HG02870 (cell line): Measurements from ENCODE around the gene RAP1B.

Source experiments
- ATAC-seq: cut with Tn5 transposase; IDR thresholded peaks from one replicate; pipeline ENCODE4 v1.9.1; 2021; ENCODE audit warnings: mild to moderate bottlenecking, moderate library complexity; ENCODE audit not compliant: unreplicated experiment

Gene RAP1B

GRCh38 chr12:68611094-68611805 lies 551 bp downstream of the RAP1B start:
- ATAC-seq: peak; percentile 19

- ATAC-seq: no peak
Observed at GRCh38 chr12:68611806-68612160, 1.1 kb downstream of the RAP1B start.

DNA sequence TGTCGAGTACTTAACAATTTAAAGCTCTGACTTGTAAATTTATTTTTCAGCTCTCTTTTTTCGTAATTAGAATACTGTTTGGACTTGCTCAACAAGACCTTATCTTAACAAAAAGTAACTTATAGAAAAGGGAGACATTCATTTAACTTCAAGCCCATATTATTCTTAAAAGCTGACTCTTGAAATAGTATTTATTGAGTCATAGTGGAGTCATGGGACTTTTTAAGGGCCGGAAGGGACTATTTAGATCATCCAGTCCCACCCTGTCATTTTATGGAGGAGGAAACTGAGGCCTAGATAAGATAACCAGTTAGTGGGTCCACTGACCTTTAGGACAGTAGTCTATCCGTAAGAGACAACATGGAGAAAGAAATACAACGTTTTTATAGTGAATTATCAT lies 1.5 kb downstream of the RAP1B start:
- ATAC-seq: no peak

DNA sequence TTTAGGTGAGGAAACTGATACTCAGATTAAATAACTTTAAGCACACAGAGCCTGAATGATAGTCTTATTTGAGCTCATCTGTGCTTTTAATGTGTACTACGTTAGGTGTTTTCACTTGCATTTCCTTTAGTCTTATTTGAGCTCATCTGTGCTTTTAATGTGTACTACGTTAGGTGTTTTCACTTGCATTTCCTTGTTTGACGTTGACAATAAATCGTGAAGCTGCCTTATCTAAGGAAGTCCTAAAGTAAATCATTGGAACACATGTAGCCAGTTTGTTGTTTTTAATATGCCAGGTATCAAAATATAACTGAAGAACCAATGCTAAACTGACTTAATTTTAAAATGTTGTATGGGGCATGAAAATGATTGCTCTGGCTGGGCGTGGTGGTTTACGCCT lies 2.0 kb downstream of the RAP1B start:
- ATAC-seq: no peak

DNA sequence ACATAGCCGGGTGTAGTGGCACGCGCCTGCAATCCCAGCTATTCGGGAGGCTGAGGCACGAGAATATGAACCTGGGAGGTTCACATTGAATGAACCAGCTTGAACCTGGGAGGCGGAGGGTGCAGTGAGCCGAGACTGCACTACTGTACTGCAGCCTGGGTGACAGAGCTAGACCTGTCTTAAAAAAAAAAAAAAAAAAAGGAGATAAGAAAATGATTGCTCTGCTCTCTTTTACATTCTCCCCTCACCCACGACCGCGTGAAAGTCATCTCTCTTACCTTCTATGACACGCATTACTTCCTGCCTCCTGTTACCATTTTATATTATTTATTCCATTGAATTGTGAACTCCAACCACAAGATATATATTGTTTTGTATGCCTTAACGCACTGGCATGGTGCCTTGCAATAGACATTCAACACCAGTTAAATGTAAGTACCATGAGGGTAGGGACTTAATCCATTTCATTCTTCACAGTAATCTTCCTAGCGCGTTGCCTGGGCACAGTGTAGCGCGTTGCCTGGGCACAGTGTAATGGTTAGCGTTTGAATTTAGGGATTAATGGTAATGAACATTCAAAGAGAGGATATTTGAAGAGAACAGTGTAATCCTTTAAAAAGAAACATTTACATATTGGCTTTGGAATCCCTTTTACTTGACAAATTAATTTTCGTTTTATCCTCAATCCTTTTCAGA lies 2.7 kb downstream of the RAP1B start:
- ATAC-seq: no peak

DNA sequence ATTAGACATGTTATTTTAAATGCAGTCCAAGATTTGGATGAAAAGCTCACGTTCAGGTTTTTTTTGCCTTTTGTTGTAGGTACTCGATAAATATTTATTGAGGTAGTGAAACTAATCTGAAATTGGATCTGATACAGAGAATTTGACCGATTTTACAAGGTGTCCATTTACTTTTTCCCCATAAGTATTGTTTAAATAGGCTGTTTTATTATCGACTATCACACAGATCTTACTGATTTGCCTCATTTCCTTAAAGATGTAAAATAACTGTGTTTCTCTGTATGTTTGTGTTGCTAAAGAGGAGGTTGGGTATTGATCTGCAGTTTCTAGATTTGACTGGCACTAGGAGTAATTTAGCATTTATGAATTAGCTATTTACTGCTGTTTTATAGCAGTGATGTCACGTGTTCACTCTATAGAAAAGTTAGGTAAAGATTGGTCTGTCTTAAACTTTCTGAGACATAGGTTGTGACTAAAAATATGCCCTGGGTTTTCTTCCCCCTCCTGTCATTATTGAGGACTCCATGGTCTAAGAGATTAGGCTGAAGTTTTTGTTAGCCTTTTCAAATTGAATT lies 3.5 kb downstream of the RAP1B start:
- ATAC-seq: no peak

- no peak for ATAC-seq
Observed at GRCh38 chr12:68614769-68615168, 4.1 kb downstream of the RAP1B start.

DNA sequence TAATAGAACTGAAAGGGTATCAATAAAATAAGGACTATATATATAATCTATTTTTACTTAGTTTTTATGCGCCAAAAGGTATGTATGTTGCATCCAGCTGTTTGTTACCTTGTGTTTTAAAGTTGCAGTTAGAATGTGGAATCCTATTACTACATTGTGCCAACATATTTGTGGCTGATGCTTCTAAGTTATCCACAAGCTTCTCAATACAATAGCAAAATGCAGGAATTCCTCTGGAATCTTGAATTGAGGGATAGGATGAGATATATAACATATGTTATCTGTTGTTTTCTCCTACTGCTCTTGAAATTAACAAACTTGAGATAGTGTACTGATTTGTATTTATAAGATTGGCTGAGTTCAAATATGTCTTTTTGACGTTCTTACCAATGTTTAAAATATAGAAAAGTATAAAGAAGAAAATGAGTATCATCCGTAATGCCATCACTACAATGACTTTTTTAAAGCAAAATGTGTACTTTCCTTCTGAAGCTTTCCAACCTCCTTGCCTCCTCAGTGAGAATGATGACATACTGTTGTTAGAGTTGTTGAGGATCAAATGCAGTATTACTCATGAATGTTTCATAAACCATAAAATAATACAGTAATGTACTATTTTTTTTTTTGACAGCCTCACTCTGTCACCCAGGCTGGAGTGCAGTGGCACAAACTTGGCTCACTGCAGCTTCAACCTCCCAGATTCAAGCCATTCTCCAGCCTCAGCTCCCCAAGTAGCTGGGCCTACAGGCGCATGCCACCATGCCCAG lies 6.6 kb downstream of the RAP1B start:
- ATAC-seq: no peak

DNA sequence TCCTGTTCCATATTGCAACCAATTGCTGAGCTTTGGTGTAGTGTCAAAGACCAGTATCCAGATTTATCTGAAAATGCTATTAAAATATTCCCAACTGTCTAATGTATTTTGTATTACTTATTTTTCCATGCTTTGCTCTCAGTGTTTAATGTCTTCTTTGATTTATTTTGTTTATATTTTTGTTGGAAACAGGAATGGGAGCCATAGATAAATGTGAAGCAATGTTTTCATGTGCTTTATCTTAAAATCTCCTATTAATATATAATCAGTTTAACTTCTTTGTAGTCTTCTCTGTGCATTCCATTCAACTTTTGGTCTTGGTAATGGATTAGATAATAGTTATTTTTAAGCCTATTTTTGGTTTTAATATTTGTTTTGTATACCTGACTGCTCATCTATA lies 8.8 kb downstream of the RAP1B start:
- ATAC-seq: no peak

DNA sequence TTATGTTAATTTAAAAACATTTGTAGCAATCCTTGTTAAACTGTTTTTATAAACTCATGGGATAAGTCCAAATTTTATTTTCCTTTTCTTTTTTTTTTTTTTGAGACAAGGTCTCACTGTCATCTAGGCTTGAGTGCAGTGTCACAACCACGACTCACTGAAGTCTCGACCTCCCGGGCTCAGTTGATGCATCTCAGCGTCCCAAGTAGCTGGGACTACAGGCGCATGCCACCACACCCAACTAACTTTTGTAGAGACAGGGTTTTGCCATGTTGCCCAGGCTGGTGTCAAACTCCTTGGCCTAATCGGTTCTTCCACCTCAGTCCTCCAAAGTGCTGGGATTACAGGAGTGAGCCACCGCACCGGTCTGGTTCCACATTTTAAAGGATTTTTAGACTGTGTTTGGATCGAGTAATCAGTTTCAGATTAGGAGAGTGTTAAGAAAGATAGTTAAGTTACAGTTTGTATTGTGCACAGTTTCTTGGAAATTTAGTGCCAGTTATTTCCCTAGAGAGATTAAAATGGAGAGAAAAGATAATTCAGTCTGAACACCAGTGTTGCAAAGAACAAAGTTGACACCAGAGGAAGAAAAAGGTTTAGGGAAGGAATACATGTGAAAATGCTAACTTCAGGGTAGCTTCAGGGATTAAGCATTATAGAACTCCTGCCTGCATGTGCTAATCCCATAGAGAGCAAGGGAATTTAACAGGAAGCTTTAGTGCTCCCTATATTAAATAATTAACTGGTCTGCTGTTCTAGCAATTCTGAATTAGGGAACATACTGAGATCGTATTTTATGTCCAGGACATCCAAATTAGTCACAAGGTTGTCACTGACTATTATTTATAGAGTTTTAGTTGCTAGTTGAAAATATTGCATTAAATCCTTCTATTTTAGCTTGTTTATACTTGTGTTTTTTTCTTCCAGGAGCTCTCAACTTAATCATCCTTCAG lies 10.1 kb downstream of the RAP1B start:
- ATAC-seq: no peak

GRCh38 chr12:68621472-68622081 lies 10.9 kb downstream of the RAP1B start:
- ATAC-seq: no peak

GRCh38 chr12:68622250-68622649 lies 11.6 kb downstream of the RAP1B start:
- no peak for ATAC-seq

GRCh38 chr12:68623059-68623458 lies 12.4 kb downstream of the RAP1B start:
- no peak for ATAC-seq

- no peak for ATAC-seq
Observed at GRCh38 chr12:68623984-68624383, 13.3 kb downstream of the RAP1B start.

DNA sequence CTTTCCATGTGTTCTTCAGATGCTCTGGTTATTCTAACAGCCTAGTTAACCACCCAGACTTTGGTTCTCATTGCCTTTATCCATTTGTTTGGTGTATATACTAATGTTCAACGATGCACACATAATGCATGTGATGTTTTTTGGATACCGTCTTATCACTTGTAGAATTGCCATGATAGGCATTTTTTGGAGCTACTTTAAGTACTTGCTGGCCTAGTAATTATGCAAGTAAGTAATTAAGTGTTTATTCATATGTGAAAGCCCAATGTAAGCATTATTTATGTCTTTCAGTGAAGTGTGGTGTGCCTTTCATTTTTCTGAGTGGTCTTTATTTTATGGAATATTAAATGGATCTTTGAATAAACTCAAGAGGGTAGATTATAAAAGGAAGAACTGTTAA lies 14.2 kb downstream of the RAP1B start:
- no peak for ATAC-seq

- no peak for ATAC-seq
Observed at GRCh38 chr12:68627673-68628319, 17.1 kb downstream of the RAP1B start.

- ATAC-seq: no peak
Observed at GRCh38 chr12:68628698-68629097, 18.0 kb downstream of the RAP1B start.

DNA sequence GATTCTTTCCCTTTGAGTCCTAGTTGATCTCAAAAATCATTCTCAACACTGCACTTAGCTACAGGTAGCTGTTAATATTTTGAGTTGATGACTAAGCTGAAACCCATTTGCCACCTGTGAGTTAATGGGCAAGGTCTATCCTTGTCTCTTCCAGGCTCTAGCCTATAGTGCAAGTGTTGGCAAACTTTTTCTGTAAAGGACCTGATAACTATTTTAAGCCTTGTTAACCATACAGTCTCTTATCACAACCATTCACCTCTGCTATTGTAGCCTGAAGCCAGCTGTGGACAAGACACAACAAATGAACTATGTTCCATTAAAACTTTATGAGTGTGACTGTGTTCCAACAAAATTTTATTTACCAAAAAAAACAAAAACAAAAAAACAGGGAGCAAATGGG lies 19.4 kb downstream of the RAP1B start:
- ATAC-seq: no peak

- ATAC-seq: no peak
Observed at GRCh38 chr12:68630598-68630997, 19.9 kb downstream of the RAP1B start.

- ATAC-seq: no peak
Observed at GRCh38 chr12:68631227-68631626, 20.5 kb downstream of the RAP1B start.
